HEK293 (cell line): Measurements from ENCODE around the gene PFAS.

ENCODE experiments used
- CTCF ChIA-PET: fragments of 350-600 bp; formaldehyde crosslinking; extraction: SDS; loops from one replicate; lab custom pipeline; 2021; ENCODE audit warnings: antibody characterized with exemption; lab: Yijun Ruan, JAX
- POLR2A ChIA-PET: fragments of 300-600 bp; formaldehyde crosslinking; extraction: SDS; loops from one replicate; lab custom pipeline; 2020; ENCODE audit warnings: antibody characterized with exemption, inconsistent platforms; lab: Yijun Ruan, JAX
- H3K27ac ChIP-seq: fragments of 200-500 bp; sonication (Bioruptor generic); 2 replicates; pipeline ENCODE4 v1.5.1; 2014; ENCODE audit warnings: low read depth, low read length, control low read depth, inconsistent platforms; ENCODE audit errors: extremely low read depth
- H3K36me3 ChIP-seq, 2 experiments: fragments of 200-500 bp in 1 of 2; sonication (Bioruptor generic) in 1 of 2; 1 replicate in 1 of 2; 2 replicates in 1 of 2; pipeline ENCODE4 v1.5.1; 2014 to 2017; ENCODE audit warnings: inconsistent platforms in 2 of 2, low read length in 2 of 2; ENCODE audit not compliant: control insufficient read depth in 2 of 2, insufficient read depth in 1 of 2
- H3K4me1 ChIP-seq: fragments of 200-500 bp; sonication (Bioruptor generic); 2 replicates; pipeline ENCODE4 v1.5.1; 2014; ENCODE audit warnings: mild to moderate bottlenecking, low read length, inconsistent platforms; ENCODE audit not compliant: control insufficient read depth, insufficient read depth
- H3K4me3 ChIP-seq: 2 replicates; pipeline ENCODE4 v1.5.1; 2011; ENCODE audit warnings: low read depth, mild to moderate bottlenecking, control low read depth, low read length, moderate library complexity
- H3K9me3 ChIP-seq: fragments of 200-500 bp; sonication (Bioruptor generic); 2 replicates; pipeline ENCODE4 v1.5.1; 2014; ENCODE audit warnings: low read depth, low read length, inconsistent platforms; ENCODE audit not compliant: control insufficient read depth, insufficient read depth
- GFI1B ChIP-seq: fragments of 450-650 bp; formaldehyde crosslinking; IDR thresholded peaks from 2 replicates; pipeline ENCODE4 v1.5.1; 2016; ENCODE audit warnings: missing biosample characterization, missing genetic modification characterization
- GLI2 ChIP-seq: fragments of 450-650 bp; formaldehyde crosslinking; IDR thresholded peaks from 2 replicates; pipeline ENCODE4; 2017; ENCODE audit warnings: missing biosample characterization, missing genetic modification characterization, low read depth, borderline replicate concordance
- PRDM4 ChIP-seq: fragments of 450-650 bp; formaldehyde crosslinking; IDR thresholded peaks from 2 replicates; pipeline ENCODE4 v1.5.1; 2017; ENCODE audit warnings: missing biosample characterization, missing genetic modification characterization
- TCF7L2 ChIP-seq: IDR thresholded peaks from 2 replicates; pipeline ENCODE4 v1.6.1; 2011; ENCODE audit warnings: low read depth, mild to moderate bottlenecking, inconsistent platforms, low read length, moderate library complexity, borderline replicate concordance
- ZBTB48 ChIP-seq: fragments of 450-650 bp; formaldehyde crosslinking; IDR thresholded peaks from 2 replicates; pipeline ENCODE4 v1.5.1; 2016; ENCODE audit warnings: missing biosample characterization, missing genetic modification characterization
- ZEB2 ChIP-seq: fragments of 450-650 bp; formaldehyde crosslinking; IDR thresholded peaks from 2 replicates; pipeline ENCODE4 v1.5.1; 2016; ENCODE audit warnings: missing biosample characterization, missing genetic modification characterization
- ZFP69B ChIP-seq: fragments of 450-650 bp; formaldehyde crosslinking; IDR thresholded peaks from 2 replicates; pipeline ENCODE4 v1.5.1; 2016; ENCODE audit warnings: missing biosample characterization, missing genetic modification characterization
- ZNF335 ChIP-seq: fragments of 450-650 bp; formaldehyde crosslinking; conservative IDR thresholded peaks from 2 replicates; pipeline ENCODE4 v1.5.1; 2016; ENCODE audit warnings: missing biosample characterization, missing genetic modification characterization
- ZNF341 ChIP-seq: fragments of 450-650 bp; formaldehyde crosslinking; IDR thresholded peaks from 2 replicates; pipeline ENCODE4; 2016; ENCODE audit warnings: low read depth, missing biosample characterization, missing genetic modification characterization
- ZNF362 ChIP-seq: fragments of 450-650 bp; formaldehyde crosslinking; IDR thresholded peaks from 2 replicates; pipeline ENCODE4 v1.5.1; 2016; ENCODE audit warnings: missing biosample characterization, missing genetic modification characterization
- ZNF391 ChIP-seq: fragments of 450-650 bp; formaldehyde crosslinking; IDR thresholded peaks from 2 replicates; pipeline ENCODE4 v1.5.1; 2016; ENCODE audit warnings: low read depth, missing biosample characterization, missing genetic modification characterization, borderline replicate concordance
- ZNF629 ChIP-seq: fragments of 450-650 bp; formaldehyde crosslinking; IDR thresholded peaks from 2 replicates; pipeline ENCODE4 v1.5.1; 2017; ENCODE audit warnings: missing biosample characterization, missing genetic modification characterization
- ZNF654 ChIP-seq: fragments of 450-650 bp; formaldehyde crosslinking; IDR thresholded peaks from 2 replicates; pipeline ENCODE4 v1.5.1; 2016; ENCODE audit warnings: low read depth, missing biosample characterization, missing genetic modification characterization
- ZNF660 ChIP-seq: fragments of 450-650 bp; IDR thresholded peaks from 2 replicates; pipeline ENCODE4 v1.5.1; 2018; ENCODE audit warnings: missing biosample characterization, mild to moderate bottlenecking, missing genetic modification characterization
- ZSCAN18 ChIP-seq: fragments of 450-650 bp; formaldehyde crosslinking; IDR thresholded peaks from 2 replicates; pipeline ENCODE4 v1.5.1; 2016; ENCODE audit warnings: missing biosample characterization, missing genetic modification characterization
- TF ChIP-seq, protein P1 (sequence below): fragments of 450-650 bp; formaldehyde crosslinking; IDR thresholded peaks from 2 replicates; pipeline ENCODE4 v1.5.1; 2016; ENCODE audit warnings: missing biosample characterization, missing genetic modification characterization
- TF ChIP-seq, protein P2 (sequence below): fragments of 450-650 bp; formaldehyde crosslinking; IDR thresholded peaks from 2 replicates; pipeline ENCODE4 v1.5.1; 2016; ENCODE audit warnings: missing biosample characterization, missing genetic modification characterization, borderline replicate concordance
- TF ChIP-seq, protein P3 (sequence below): fragments of 450-650 bp; formaldehyde crosslinking; IDR thresholded peaks from 2 replicates; pipeline ENCODE4 v1.5.1; 2016; ENCODE audit warnings: missing biosample characterization, missing genetic modification characterization

PFAS gene

DNA sequence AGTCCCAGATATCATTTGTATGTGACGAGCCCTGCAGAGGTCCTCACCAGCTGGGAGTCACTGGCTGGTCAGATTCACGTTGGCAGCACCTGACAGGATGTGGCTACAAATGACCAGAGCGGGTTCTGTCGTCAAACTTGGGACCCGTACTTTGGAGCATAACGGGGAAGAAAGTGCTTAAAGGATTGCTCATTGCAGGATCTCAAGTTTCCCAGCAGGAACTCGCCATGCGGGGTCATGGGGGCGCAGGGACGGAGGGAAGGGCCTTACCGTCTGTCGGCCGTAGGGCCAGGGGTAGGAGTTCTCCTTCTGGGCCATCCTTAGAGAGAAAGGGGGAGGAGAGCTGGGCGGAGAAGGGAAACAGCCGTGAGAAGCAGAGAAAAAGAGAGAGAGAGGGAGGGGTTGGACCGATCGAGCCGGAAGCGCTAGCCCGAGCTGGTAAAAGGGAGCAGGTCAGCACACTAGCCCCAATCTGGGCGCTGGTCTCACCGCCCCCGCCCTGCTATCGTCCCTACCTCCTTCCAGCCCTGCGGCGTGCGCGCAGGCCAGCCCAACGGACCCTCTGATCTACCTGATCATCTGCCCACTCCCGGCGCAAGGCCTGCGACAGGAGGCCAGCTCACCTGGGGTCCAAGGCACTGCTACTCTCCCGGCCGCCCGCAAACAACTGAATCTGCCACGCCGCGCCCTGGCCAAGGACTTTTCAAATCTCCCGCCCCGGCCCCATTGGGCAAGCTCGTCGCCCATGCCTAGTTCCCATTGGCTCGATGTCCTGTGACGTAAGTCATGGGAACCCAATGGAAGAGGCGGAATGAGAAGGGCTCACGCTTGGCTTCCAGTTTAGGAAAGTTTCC lies 39.0 kb upstream of the PFAS start, which contains the start of gene AURKB (continued):
- TF ChIP-seq ZNF391 (tag by site-specific recombination) (peak; percentile 56; the same call in 1 of the 2 replicates), ZSCAN18 (tag by site-specific recombination) (no peak), PRDM4 (tag by site-specific recombination) (peak; percentile 45; the same call in 1 of the 2 replicates), ZNF629 (peak; percentile 87), TCF7L2 (no peak)
- TF ChIP-seq, protein P1, sequence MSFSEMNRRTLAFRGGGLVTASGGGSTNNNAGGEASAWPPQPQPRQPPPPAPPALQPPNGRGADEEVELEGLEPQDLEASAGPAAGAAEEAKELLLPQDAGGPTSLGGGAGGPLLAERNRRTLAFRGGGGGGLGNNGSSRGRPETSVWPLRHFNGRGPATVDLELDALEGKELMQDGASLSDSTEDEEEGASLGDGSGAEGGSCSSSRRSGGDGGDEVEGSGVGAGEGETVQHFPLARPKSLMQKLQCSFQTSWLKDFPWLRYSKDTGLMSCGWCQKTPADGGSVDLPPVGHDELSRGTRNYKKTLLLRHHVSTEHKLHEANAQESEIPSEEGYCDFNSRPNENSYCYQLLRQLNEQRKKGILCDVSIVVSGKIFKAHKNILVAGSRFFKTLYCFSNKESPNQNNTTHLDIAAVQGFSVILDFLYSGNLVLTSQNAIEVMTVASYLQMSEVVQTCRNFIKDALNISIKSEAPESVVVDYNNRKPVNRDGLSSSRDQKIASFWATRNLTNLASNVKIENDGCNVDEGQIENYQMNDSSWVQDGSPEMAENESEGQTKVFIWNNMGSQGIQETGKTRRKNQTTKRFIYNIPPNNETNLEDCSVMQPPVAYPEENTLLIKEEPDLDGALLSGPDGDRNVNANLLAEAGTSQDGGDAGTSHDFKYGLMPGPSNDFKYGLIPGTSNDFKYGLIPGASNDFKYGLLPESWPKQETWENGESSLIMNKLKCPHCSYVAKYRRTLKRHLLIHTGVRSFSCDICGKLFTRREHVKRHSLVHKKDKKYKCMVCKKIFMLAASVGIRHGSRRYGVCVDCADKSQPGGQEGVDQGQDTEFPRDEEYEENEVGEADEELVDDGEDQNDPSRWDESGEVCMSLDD (tag by site-specific recombination), result 0 out of 2 replicates have a peak, but pooled peaks have one; percentile 47
- TF ChIP-seq, protein P2, sequence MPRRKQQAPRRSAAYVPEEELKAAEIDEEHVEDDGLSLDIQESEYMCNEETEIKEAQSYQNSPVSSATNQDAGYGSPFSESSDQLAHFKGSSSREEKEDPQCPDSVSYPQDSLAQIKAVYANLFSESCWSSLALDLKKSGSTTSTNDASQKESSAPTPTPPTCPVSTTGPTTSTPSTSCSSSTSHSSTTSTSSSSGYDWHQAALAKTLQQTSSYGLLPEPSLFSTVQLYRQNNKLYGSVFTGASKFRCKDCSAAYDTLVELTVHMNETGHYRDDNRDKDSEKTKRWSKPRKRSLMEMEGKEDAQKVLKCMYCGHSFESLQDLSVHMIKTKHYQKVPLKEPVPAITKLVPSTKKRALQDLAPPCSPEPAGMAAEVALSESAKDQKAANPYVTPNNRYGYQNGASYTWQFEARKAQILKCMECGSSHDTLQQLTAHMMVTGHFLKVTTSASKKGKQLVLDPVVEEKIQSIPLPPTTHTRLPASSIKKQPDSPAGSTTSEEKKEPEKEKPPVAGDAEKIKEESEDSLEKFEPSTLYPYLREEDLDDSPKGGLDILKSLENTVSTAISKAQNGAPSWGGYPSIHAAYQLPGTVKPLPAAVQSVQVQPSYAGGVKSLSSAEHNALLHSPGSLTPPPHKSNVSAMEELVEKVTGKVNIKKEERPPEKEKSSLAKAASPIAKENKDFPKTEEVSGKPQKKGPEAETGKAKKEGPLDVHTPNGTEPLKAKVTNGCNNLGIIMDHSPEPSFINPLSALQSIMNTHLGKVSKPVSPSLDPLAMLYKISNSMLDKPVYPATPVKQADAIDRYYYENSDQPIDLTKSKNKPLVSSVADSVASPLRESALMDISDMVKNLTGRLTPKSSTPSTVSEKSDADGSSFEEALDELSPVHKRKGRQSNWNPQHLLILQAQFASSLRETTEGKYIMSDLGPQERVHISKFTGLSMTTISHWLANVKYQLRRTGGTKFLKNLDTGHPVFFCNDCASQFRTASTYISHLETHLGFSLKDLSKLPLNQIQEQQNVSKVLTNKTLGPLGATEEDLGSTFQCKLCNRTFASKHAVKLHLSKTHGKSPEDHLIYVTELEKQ (tag by site-specific recombination), result 0 out of 2 replicates have a peak, but pooled peaks have one; percentile 59

DNA sequence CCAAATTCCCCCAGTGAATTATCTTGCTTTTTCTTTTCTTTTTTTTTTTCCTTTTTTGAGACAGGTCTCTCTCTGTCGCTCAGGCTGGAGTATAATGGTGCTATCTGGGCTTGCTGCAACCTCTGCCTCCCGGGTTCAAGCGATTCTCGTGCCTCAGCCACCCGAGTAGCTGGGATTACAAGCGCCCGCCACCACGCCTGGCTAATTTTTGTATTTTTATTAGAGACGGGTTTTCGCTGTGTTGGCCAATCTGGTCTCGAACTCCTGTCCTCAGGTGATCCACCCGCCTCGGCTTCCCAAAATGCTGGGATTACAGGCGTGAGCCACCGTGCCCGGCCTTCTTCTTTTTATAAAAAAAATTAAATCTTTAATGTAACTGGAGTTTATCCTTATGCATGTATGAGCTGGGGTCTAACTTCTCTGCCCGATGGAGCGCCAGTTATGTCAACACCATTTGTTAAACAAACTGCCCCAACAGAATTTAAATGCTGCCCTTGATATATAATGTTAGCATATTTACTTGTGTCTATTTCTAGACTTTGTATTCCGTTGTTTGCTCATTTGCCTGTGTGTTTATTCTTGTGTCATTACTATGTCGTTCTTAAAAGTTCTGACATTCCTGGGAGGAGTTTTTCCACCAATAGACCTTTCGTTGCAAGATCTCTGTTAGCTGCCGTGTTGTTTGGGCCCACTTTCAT lies 38.2 kb upstream of the PFAS start:
- POLR2A ChIA-PET, result interaction anchor here (0.6 to 16.4 kb wide), 27 partner anchors 11 to 360 kb away, joined by 3 to 394 read pairs (median 6); partner anchors contain the start of genes BORCS6, CTC1, HES7 and KRABD2
- H3K4me1 ChIP-seq, result peaks cover 8% of the 10 kb centered on the region
- CTCF ChIA-PET, result interaction anchor here (0.6 to 2.4 kb wide), 12 partner anchors 8 to 307 kb away, joined by 3 to 10 read pairs (median 6); partner anchors contain the start of gene CTC1
- peak overlapping the region; percentile 76 for H3K4me3 ChIP-seq
- H3K36me3 ChIP-seq, result peaks cover 25 to 34% of the 10 kb centered on the region in 2 experiments
- peak overlapping the region; percentile 91 for H3K27ac ChIP-seq
- no peaks in the 10 kb centered on the region for H3K9me3 ChIP-seq
- TF ChIP-seq ZNF660, result peak; percentile 31; the same call in 1 of the 2 replicates
- TF ChIP-seq ZNF629, result peak; percentile 64; the same call in 1 of the 2 replicates
- TF ChIP-seq ZNF335 (tag by site-specific recombination), result peak; percentile 97
- TF ChIP-seq ZEB2, result peak; percentile 57
- 0 out of 2 replicates have a peak, but pooled peaks have one; percentile 19 for TF ChIP-seq ZNF341 (tag by site-specific recombination)
- TF ChIP-seq ZFP69B (tag by site-specific recombination), result 0 out of 2 replicates have a peak, but pooled peaks have one; percentile 10
- TF ChIP-seq GFI1B, result no peak
- TF ChIP-seq ZBTB48 (tag by site-specific recombination), result 0 out of 2 replicates have a peak, but pooled peaks have one; percentile 1
- no peak for TF ChIP-seq ZNF654 (tag by site-specific recombination)
- no peak for TF ChIP-seq GLI2 (tag by site-specific recombination)
- TF ChIP-seq, protein P3, sequence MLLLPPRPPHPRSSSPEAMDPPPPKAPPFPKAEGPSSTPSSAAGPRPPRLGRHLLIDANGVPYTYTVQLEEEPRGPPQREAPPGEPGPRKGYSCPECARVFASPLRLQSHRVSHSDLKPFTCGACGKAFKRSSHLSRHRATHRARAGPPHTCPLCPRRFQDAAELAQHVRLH (tag by site-specific recombination), result peak; percentile 40; the same call in 1 of the 2 replicates
- peak; percentile 97 for TF ChIP-seq ZNF362 (tag by site-specific recombination)
